RWPE2 (cell line): ENCODE results near the gene LINC01488.

Source experiments
- ATAC-seq: fragments of 200-7000 bp; cut with Tn5 transposase; 3 replicates; pipeline ENCODE4 v1.9.1; 2021; ENCODE audit warnings: low read depth
- DNase-seq: peaks from one replicate; pipeline ENCODE4 v3.0.0-alpha.2; 2020; ENCODE audit warnings: low spot score
- H3K27ac ChIP-seq: fragments of 450-650 bp; 2 replicates; pipeline ENCODE4 v1.5.1; 2017; ENCODE audit warnings: mild to moderate bottlenecking; ENCODE audit not compliant: poor library complexity, severe bottlenecking
- H3K27me3 ChIP-seq: fragments of 250-450 bp; sonication (Bioruptor Pico); 2 replicates; pipeline ENCODE4 v1.5.1; 2021; ENCODE audit warnings: mild to moderate bottlenecking, moderate library complexity; ENCODE audit not compliant: insufficient read depth, poor library complexity, severe bottlenecking
- H3K36me3 ChIP-seq: fragments of 250-450 bp; sonication (Bioruptor Pico); 2 replicates; pipeline ENCODE4 v1.5.1; 2020; ENCODE audit warnings: low read depth, mild to moderate bottlenecking, moderate library complexity
- H3K4me1 ChIP-seq: fragments of 250-450 bp; sonication (Bioruptor Pico); 2 replicates; pipeline ENCODE4 v1.5.1; 2021; ENCODE audit warnings: mild to moderate bottlenecking, moderate library complexity; ENCODE audit not compliant: insufficient read depth, poor library complexity, severe bottlenecking
- H3K4me3 ChIP-seq: fragments of 250-450 bp; sonication (Bioruptor Pico); 2 replicates; pipeline ENCODE4 v1.5.1; 2021; ENCODE audit warnings: mild to moderate bottlenecking, moderate library complexity; ENCODE audit not compliant: severe bottlenecking
- H3K9me3 ChIP-seq: fragments of 250-450 bp; sonication (Bioruptor Pico); 2 replicates; pipeline ENCODE4 v1.5.1; 2021; ENCODE audit warnings: mild to moderate bottlenecking, moderate library complexity; ENCODE audit not compliant: severe bottlenecking
- TF ChIP-seq, protein P1 (sequence below): fragments of 450-650 bp; IDR thresholded peaks from one replicate; pipeline ENCODE4 v1.5.1; 2017; ENCODE audit warnings: mild to moderate bottlenecking, moderate library complexity; ENCODE audit not compliant: poor library complexity, severe bottlenecking

LINC01488 gene

DNA sequence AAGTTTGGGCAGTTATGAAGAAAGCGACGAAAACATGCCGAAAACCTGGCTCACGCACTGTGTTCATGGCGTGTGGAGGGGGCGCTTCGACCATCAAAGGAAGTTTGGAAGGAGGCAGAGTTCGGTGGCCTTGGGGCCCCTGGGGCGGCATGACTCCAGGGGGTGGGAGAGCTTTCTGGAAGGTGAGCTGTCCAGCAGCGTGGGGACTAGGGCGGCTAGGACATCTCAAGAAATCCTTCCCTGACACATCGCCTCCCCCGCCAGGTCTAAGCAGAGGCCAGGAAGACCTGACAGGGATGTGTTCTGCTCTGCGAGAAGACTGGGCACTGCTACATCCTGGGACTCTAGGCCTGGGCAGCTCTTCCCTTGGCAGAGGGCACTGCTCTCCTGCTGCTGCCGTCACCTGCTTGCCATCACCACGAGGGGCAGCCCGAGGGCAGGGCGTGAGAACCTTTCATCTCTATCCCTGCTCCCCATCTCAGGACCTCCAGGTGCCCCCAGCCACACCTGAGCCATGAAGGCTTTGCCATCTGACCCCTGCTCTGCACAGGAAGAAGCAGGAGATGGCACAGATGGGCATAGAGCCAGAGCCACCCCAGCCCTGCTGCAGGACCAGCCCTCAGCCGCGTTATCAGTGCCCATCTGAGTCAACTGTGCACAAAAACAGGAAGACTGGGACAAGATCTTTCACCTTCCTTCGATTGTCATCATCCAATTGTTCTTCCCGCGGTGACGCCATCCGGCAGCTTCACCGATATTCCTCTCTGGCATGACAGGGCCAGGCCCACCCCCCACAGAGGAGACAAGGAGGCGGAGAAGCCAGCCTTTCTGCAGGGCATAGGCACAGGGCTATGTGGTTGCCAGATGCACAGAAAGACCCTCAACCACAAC, 12.7 kb downstream of the LINC01488 start:
- TF ChIP-seq, protein P1, sequence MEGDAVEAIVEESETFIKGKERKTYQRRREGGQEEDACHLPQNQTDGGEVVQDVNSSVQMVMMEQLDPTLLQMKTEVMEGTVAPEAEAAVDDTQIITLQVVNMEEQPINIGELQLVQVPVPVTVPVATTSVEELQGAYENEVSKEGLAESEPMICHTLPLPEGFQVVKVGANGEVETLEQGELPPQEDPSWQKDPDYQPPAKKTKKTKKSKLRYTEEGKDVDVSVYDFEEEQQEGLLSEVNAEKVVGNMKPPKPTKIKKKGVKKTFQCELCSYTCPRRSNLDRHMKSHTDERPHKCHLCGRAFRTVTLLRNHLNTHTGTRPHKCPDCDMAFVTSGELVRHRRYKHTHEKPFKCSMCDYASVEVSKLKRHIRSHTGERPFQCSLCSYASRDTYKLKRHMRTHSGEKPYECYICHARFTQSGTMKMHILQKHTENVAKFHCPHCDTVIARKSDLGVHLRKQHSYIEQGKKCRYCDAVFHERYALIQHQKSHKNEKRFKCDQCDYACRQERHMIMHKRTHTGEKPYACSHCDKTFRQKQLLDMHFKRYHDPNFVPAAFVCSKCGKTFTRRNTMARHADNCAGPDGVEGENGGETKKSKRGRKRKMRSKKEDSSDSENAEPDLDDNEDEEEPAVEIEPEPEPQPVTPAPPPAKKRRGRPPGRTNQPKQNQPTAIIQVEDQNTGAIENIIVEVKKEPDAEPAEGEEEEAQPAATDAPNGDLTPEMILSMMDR, result no peak
- Histone ChIP-seq H3K4me1 (peaks cover 10% of the 10 kb centered on the region), H3K27ac (no peak overlapping the region), H3K4me3 (no peak overlapping the region), H3K36me3 (no peaks in the 10 kb centered on the region), H3K27me3 (no peaks in the 10 kb centered on the region), H3K9me3 (no peaks in the 10 kb centered on the region)
- DNase-seq, result no peak
- ATAC-seq, result no peak

DNA sequence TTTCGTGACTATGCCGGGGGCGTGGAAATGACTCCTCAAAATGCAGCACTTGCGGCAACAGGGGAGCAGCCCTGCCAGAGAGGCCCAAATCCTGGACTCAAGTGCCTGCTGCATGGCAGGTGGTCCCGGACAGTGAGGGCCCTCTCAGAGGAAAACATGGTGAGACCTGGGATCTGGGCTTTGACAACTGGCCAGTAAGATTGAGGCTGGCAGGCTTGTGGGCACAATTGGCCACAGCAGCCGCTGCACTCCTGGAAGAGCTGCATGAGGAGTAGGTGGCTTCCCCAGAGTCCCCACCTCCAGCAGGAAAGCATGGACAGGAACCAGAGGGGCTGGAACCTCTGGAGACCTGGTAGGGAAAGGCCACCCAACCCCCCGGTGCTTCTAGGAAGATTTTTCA, 13.4 kb downstream of the LINC01488 start:
- Histone ChIP-seq H3K27ac (no peak overlapping the region), H3K36me3 (no peaks in the 10 kb centered on the region), H3K4me3 (no peak overlapping the region), H3K27me3 (no peaks in the 10 kb centered on the region), H3K9me3 (no peaks in the 10 kb centered on the region), H3K4me1 (peaks cover 10% of the 10 kb centered on the region)
- TF ChIP-seq, protein P1, result no peak
- ATAC-seq (no peak), DNase-seq (no peak)

GRCh38 chr11:69495441-69496201, 14.2 kb downstream of the LINC01488 start:
- H3K4me1 ChIP-seq, result peaks cover 10% of the 10 kb centered on the region
- no peaks in the 10 kb centered on the region for H3K9me3 ChIP-seq
- no peaks in the 10 kb centered on the region for H3K27me3 ChIP-seq
- no peak overlapping the region for H3K4me3 ChIP-seq
- H3K27ac ChIP-seq, result no peak overlapping the region
- ATAC-seq (no peak), DNase-seq (no peak)
- TF ChIP-seq, protein P1, result no peak
- no peaks in the 10 kb centered on the region for H3K36me3 ChIP-seq

GRCh38 chr11:69496202-69496557, 14.7 kb downstream of the LINC01488 start:
- peak overlapping the region; percentile 72 for H3K27ac ChIP-seq
- TF ChIP-seq, protein P1, result no peak
- ATAC-seq (no peak), DNase-seq (no peak)
- H3K27me3 ChIP-seq, result no peaks in the 10 kb centered on the region
- H3K4me3 ChIP-seq, result no peak overlapping the region
- no peaks in the 10 kb centered on the region for H3K36me3 ChIP-seq
- H3K9me3 ChIP-seq, result no peaks in the 10 kb centered on the region
- H3K4me1 ChIP-seq, result peaks cover 10% of the 10 kb centered on the region
